ENCODE data around the gene RPE65.
"Not testable (repeated sequence)": the region's sequence is repeated elsewhere in the genome, so short reads cannot be mapped to it uniquely, and the experiment has no call there.

RPE65 gene

DNA sequence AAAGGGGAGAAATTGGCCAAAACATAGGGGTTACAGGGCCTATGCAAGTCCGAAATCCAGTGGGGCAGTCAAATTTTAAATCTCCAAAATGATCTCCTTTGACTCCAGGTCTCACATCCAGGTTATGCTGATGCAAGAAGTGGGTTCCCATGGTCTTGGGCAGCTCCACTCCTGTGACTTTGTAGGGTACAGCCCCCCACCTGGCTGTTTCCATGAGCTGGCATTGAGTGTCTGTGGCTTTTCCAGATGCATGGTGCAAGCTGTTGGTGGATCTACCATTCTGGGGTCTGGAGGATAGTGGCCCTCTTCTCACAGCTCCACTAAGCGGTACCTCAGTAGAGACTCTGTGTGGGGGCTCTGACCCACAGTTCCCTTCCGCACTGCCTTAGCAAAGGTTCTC is 54.2 kb downstream of the RPE65 start:
- H3K36me3 ChIP-seq (ENCODE audit: insufficient read depth, low read depth, low read length); H3K4me3 ChIP-seq (ENCODE audit: low read length); H3K27ac ChIP-seq (ENCODE audit: low read length); H3K9me3 ChIP-seq (ENCODE audit: insufficient read depth, low read depth, low read length); H3K9ac ChIP-seq (ENCODE audit: low read depth, low read length); H3K4me1 ChIP-seq (ENCODE audit: insufficient read depth, low read length); H3K27me3 ChIP-seq (ENCODE audit: insufficient read depth, low read length): not testable (repeated sequence)

DNA sequence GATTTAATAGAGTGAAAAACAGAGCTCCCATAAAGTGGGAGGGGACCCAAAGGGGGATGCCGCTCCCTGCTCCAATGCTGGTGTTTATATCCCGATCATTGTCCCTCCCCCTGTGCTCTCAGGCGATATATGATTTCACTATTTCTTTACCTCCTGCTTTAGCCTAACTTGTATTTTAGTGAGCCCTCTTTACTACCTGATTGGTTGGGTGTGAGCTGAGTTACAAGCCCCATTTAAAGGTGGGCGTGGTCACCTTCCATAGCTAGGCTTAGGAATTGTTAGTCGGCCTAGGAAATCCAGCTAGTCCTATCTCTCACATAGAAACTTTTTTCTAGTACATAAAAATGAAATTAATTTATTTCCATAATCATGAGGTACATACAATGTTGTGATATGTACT is 57.3 kb downstream of the RPE65 start:
- not testable (repeated sequence) for H3K4me1 ChIP-seq (ENCODE audit: insufficient read depth, low read length); H3K27me3 ChIP-seq (ENCODE audit: insufficient read depth, low read length); H3K4me3 ChIP-seq (ENCODE audit: low read length); H3K9me3 ChIP-seq (ENCODE audit: insufficient read depth, low read depth, low read length); H3K9ac ChIP-seq (ENCODE audit: low read depth, low read length); H3K27ac ChIP-seq (ENCODE audit: low read length); H3K36me3 ChIP-seq (ENCODE audit: insufficient read depth, low read depth, low read length)

DNA sequence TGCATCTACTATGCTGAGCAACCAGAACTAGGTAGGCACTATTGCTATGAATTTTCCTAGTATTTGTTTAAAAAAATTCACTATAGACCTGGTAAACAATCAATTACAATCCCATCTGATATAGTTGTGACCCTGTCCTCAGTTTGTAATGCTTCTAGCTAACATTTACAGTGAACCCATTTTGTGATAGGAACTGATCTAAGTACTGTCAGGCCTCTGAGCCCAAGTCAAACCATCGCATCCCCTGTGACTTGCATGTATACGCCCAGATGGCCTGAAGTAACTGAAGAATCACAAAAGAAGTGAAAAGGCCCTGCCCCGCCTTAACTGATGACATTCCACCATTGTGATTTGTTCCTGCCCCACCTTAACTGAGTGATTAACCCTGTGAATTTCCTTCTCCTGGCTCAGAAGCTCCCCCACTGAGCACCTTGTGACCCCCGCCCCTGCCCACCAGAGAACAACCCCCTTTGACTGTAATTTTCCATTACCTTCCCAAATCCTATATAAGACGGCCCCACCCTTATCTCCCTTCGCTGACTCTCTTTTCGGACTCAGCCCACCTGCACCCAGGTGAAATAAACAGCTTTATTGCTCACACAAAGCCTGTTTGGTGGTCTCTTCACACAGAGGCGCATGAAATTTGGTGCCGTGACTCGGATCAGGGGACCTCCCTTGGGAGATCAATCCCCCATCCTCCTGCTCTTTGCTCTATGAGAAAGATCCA is 63.8 kb downstream of the RPE65 start:
- not testable (repeated sequence) for H3K27ac ChIP-seq (ENCODE audit: low read length); H3K27me3 ChIP-seq (ENCODE audit: insufficient read depth, low read length); H3K4me3 ChIP-seq (ENCODE audit: low read length); H3K36me3 ChIP-seq (ENCODE audit: insufficient read depth, low read depth, low read length); H3K9me3 ChIP-seq (ENCODE audit: insufficient read depth, low read depth, low read length); H3K9ac ChIP-seq (ENCODE audit: low read depth, low read length); H3K4me1 ChIP-seq (ENCODE audit: insufficient read depth, low read length)

DNA sequence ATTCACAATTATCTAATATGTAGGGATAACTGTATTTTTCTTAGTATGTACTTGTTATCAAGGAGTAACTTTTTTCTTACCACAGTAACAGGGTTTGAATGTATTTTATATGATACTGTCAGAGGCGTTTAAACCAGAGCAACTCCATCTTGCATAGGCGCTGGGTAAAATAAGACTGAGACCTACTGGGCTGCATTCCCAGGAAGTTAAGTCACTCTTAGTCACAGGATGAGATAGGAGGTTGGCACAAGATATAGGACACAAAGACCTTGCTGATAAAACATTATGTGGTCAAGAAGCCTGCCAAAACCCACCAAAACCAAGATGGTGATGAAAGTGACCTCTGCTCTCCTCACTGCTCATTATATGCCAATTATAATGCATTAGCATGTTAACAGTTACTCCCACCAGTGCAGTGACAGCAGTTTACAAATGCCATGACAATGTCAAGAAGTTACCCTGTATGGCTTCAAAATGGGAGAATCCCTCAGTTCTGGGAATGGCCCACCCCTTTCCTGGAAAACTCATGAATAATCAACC is 64.8 kb downstream of the RPE65 start:
- Histone ChIP-seq H3K27me3 (ENCODE audit: insufficient read depth, low read length) (no peaks in the 10 kb centered on the region), H3K4me1 (ENCODE audit: insufficient read depth, low read length) (no peaks in the 10 kb centered on the region), H3K27ac (ENCODE audit: low read length) (no peak overlapping the region), H3K9ac (ENCODE audit: low read depth, low read length) (no peak overlapping the region), H3K36me3 (ENCODE audit: insufficient read depth, low read depth, low read length) (no peaks in the 10 kb centered on the region), H3K9me3 (ENCODE audit: insufficient read depth, low read depth, low read length) (no peaks in the 10 kb centered on the region), H3K4me3 (ENCODE audit: low read length) (no peak overlapping the region)

- Histone ChIP-seq H3K4me1 (ENCODE audit: insufficient read depth, low read length) (no peaks in the 10 kb centered on the region), H3K27ac (ENCODE audit: low read length) (no peak overlapping the region), H3K36me3 (ENCODE audit: insufficient read depth, low read depth, low read length) (no peaks in the 10 kb centered on the region), H3K4me3 (ENCODE audit: low read length) (no peak overlapping the region), H3K9ac (ENCODE audit: low read depth, low read length) (no peak overlapping the region), H3K27me3 (ENCODE audit: insufficient read depth, low read length) (no peaks in the 10 kb centered on the region), H3K9me3 (ENCODE audit: insufficient read depth, low read depth, low read length) (no peaks in the 10 kb centered on the region)
Measured at GRCh38 chr1:68384321-68384813, 65.4 kb downstream of the RPE65 start.

DNA sequence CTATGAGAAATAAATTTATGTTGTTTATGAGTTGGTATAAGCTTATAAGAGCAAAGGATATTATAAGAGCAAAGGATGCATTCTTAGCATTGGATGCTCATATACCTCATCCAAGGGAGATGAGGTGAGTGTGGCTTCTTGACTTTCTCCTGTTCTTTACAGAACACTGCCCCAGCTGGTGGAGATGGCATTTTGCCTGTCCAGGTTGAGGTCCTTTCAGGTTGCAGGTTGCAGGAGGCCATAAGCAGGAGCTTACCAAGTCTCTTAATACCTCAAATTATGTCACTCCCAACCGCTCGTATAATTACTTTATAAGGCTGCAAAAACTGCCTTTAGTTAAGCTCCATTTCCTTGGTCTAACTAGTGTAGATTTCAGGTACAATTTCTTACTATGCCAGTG is 66.7 kb downstream of the RPE65 start:
- H3K4me3 ChIP-seq (ENCODE audit: low read length) = no peak overlapping the region
- H3K4me1 ChIP-seq (ENCODE audit: insufficient read depth, low read length) = no peaks in the 10 kb centered on the region
- H3K27ac ChIP-seq (ENCODE audit: low read length) = no peak overlapping the region
- H3K9ac ChIP-seq (ENCODE audit: low read depth, low read length) = no peak overlapping the region
- no peaks in the 10 kb centered on the region for H3K27me3 ChIP-seq (ENCODE audit: insufficient read depth, low read length)
- H3K36me3 ChIP-seq (ENCODE audit: insufficient read depth, low read depth, low read length) = no peaks in the 10 kb centered on the region
- H3K9me3 ChIP-seq (ENCODE audit: insufficient read depth, low read depth, low read length) = no peaks in the 10 kb centered on the region

DNA sequence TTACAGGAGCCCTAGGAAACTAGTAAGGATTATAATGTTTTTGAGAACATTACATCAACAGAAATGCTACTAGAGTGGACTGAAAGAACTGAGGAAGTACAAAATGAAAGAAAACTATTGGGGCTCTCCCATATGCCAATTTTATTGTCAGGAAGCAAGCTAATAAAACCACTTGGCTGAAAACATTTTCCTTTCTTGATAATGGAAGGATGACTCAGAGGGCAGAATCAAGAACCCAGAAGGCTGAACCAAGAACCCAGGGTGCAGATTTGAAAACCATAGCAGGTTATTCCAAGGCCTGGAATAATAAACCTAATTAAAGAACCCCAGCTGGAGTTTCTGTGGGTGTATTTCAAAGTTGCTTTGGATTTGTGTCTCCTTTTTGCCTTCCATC is 70.7 kb downstream of the RPE65 start:
- Histone ChIP-seq H3K9me3 (ENCODE audit: insufficient read depth, low read depth, low read length) (no peaks in the 10 kb centered on the region), H3K36me3 (ENCODE audit: insufficient read depth, low read depth, low read length) (no peaks in the 10 kb centered on the region), H3K27ac (ENCODE audit: low read length) (no peak overlapping the region), H3K9ac (ENCODE audit: low read depth, low read length) (no peak overlapping the region), H3K27me3 (ENCODE audit: insufficient read depth, low read length) (no peaks in the 10 kb centered on the region), H3K4me1 (ENCODE audit: insufficient read depth, low read length) (no peaks in the 10 kb centered on the region), H3K4me3 (ENCODE audit: low read length) (no peak overlapping the region)

Data from iPS-20b (cell line).